ENCODE data around the gene CTSO.
"Not testable (repeated sequence)": the region's sequence is repeated elsewhere in the genome, so short reads cannot be mapped to it uniquely, and the experiment has no call there.

The CTSO gene

DNA sequence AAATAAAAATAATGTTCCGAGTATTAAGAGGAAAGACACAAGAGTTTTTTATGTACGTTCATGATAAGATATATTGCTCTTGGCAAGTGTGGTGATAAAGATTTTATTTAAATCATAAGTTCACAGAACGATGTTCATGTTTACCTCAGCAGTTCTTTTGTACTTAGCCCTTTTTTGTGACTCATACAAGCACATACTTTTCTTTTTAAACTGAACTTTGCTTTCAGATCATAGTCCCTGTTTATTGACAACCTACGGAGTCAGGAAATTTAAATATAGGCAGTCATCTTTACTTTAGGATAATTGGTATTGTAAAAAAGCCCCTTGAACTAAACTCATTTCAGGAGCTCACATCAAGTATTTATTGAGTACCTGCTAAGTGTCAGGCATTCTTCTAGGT lies 1.3 kb upstream of the CTSO start:
- DNase-seq (ENCODE audit: low spot score) = no peak

DNA sequence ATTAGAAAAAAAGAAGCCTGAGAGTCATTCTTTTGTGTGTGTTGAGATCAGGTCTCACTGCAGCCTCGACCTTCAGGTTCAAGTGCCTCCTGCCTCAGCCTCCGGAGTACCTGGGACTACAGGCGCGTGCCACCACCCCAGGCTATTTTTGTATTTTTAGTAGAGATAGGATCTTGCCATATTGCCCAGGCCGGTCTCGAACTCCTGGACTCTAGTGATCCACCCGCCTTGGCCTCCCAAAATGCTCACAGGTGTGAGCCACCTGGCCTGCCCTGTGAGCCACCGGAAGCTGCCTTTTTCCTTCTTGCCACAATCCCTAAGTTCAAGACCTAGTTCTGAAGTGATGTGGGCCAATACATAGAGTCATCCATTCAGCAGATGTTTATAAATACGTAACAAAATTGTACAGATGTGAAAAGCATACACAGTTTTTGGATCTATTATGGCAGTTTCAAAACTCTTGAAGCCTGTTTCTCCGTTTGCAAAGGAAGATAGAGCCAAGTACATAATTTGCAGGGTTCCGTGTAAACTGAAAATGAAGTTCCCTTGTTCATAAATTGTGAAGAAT lies 536 bp upstream of the CTSO start:
- DNase-seq (ENCODE audit: low spot score) = no peak

DNA sequence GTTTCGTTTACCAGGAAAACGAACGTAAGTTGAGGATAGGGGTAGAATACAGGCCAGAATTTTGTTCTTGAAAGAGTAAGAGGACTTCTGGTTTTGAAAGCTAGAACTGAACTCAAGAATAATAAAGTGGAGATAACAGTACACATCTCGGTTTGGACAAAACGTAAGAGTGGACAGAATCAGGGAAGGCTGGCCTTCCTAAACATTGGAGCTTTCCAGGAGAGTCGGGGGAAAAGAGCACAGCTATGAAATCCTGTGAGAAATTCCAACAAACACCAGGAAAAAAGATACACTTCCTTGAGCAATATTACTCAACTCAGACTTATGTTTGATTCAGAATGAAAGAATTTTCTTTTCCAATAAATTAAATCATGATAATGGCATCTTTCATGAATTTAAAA lies 1.2 kb downstream of the CTSO start:
- DNase-seq (ENCODE audit: low spot score) = peak; percentile 48

DNA sequence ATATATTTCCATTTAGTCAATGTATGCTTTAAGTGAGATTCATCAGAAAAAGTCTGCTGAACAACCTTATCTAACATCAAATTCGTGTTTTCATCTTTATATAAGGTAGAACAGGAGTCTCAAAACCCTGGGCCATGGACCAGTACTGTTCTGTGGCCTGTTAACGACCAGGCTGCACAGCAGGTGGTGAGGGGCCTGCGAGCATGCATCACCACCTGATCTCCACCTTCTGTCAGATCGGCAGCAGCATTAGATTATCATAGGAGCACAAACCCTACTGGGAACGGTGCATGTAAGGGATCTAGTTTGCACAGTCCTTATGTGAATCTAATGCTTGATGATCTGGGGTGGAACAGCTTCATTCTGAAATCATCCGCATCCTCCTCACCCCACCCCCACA lies 3.2 kb downstream of the CTSO start:
- no peak for DNase-seq (ENCODE audit: low spot score)

DNA sequence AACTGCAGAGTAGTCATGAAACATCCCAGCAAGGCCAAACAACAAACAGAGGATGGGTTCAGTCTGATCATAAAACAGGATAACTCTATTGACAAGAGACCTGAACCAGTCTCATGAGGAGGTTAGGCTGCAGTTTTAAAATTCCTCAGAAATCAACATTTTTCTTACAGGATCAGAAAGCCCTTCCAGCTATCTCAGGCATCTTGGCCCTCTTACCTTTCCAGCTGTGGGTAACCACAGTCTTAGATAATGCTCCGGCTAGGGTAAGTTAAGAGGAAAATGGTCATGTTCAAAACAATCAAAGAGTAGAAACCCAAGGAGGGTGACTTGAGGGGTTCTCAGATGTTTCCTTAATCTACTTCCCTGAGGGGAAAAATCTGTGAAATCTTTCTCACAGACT lies 5.1 kb downstream of the CTSO start:
- DNase-seq (ENCODE audit: low spot score) = no peak

DNA sequence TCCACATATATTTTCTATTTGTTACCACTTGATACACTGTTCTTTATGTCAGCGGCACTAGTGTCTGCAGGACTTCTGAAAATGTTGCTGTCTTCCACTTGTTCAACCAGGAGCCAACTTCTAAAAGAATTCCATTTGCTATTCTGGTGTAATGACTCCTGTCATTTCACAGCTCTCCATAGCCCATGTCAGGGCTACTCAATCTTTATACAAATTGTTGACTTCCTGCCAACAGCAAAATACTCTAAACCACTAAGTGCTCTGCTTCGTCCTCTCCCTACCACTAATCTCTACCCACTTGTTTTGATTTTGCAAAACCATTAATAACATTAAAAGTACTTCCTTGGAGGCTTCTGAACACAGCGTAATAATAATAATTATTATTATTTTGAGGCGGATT lies 7.2 kb downstream of the CTSO start:
- no peak for DNase-seq (ENCODE audit: low spot score)

DNA sequence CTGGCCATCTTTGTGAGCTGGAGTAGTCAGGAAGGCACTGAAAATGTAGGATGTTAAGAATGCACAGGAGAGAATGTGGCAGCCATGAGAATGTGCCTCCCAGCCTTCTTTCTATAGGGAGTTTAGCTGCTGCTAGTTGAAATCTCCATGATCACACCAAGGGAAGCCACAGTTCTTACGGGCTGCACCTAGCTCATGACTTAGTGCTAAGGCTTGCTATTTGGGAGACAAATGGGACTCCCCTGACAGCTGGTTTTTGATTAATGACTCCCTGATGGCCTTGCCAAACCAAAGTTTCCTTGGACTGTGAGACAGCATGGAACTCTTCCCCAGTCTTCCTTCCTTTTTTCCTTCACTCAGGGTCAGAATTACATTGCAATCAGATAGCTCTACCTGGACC lies 9.2 kb downstream of the CTSO start:
- DNase-seq (ENCODE audit: low spot score) = no peak

DNA sequence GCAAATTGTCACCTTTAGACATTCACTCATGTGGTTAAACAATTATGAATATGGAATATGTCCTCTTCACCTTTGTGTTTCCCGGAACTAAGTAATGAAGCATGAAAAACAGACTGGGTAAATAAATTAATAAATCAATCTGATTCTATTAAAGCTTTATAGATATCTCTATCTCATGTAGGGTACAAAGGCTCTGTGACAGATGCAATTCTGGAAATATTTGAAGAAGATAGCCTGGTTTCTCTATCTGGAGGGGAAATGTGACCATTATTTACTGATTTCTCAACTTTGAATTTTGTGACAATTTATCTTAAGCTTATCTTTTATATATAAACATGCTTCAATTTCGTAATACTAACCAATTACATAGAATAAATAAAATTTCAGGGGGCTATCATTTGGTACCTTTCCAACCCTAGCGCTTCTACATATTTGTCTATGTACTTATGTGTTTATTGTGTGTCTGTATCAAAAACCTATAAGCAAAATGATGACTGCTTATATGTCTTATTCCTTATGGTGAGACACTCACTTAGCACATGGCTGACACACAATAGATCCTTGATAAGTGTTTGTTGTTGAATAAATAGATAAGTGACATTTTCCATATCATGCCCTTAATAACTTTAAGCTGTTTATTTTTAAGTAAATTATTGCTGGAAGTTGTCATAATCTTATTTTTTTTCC lies 9.9 kb downstream of the CTSO start:
- DNase-seq (ENCODE audit: low spot score) = no peak

DNA sequence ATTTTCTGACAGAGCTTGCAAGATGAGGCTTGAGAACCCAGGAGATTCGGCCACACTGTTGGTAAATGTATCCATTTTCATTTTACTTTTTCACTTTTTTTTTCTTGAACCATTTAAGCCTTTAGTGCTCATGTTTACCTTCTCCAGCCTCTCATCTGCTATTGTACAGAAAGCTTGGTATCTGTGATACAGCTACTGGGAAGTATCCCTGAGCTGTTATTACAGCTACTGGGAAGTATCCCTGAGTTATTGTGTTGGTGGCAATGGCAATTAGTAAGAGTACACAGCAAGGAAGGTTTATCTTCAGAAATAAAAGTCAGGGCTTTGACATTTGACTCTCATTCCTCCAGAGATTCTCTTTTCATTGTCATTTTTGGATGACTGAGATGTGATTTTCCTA lies 11.8 kb downstream of the CTSO start:
- DNase-seq (ENCODE audit: low spot score) = no peak

DNA sequence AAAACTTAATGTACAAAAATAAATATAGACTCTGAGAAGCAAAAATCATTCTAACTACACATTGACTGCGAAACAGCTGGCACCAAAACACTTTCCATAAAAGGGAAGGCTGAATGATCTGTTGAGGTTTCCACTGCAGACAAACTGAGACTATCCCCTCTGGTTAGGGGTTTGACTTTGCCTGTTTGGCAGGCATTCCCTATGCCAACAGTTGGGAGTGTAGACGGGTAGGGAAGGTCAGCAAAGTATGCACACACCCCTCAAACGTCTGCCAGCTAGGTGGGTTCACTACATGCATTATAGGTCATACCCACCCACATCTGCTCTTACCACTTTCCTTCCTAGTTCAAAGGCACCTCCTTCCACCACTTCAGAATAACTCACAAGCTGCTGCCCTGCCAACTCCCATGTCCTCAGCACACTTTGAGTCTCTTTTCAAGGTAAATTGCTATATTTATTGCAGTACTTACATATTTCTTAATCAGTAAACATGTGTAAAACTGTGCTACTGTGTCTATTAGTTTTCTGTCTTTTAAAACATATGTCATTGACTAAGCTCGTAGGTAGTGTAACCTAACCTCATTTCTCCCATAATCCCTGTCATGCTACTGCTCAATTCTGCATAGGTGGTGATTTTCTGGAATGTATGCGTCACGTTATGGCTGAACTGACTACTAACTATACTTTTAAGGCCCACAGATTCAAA lies 12.4 kb downstream of the CTSO start:
- no peak for DNase-seq (ENCODE audit: low spot score)

DNA sequence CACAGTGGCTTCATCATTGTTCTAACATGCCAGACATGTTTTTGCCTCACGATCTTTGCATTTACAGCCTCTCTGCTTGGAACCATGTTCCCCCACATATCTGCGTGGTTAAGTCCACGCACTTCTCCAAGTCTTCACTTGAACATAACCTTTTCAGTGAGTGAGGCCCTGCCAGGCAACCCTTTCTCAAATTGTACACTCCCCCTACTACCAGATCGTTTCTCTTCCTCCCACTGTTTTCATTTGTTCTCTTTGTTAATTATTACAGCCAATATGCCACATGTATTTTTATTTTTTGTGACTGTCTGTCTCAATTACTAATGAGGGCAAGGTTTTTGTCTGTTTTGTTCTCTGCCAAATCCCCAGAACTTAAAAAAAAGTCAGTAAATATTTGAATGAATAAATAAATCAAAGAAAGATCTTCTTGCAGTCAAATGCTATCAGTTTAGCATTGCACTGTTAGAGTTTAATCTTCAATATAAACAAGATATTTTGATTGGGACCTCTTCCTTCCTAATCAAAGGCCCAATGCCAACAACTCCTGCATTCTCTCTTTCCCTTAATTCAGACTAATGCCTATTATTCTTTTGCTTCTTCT lies 18.2 kb downstream of the CTSO start:
- no peak for DNase-seq (ENCODE audit: low spot score)

DNA sequence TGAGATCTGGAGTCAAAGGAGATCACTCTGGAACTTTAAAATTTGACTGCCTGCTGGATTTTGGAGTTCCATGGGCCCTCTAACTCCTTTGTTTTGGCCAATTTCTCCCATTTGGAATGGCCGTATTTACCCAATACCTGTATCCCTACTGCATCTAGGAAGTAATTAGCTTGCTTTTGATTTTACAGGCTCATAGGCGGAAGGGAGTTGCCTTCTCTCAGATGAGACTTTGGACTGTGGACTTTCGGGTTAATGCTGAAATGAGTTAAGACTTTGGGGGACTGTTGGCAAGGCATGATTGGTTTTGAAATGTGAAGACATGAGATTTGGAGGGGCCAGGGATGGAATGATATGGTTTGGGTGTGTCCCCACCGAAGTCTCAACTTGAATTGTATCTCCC lies 19.0 kb downstream of the CTSO start:
- not testable (repeated sequence) for DNase-seq (ENCODE audit: low spot score)

DNA sequence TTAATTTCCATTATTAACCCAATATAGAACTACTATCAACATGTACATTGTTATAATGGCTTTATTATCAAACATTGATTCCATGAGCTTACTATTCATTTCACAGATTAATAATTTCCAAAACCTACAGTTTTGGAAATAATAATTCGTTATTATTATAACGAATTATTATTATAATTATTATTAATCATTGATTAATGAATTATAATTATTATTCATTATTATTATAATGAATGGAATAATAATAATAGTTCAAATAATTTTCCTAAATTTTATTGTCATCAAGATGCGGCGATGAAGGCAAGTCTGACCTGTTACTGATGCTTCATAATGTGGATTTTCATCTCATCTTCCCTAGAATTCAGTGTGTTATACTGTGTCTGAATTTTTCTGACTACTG lies 22.0 kb downstream of the CTSO start:
- no peak for DNase-seq (ENCODE audit: low spot score)

DNA sequence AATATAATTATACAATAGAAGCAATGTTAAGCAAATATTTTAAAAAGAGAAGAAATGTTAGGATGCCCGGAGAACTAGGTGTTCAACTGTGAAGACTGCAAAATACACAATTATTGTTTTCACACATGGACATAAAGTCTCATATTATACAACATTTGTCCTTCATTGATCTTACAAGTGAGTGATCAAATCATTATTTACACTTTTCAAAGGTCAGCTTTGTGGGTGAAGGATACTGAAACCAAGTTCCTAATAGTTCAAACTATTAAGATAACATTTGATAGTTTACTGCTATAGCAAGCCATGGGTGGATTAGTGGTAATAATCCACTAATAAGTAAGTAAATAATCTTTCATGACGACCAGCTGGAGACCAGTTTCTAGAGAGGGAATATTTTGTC lies 23.3 kb downstream of the CTSO start:
- no peak for DNase-seq (ENCODE audit: low spot score)

DNA sequence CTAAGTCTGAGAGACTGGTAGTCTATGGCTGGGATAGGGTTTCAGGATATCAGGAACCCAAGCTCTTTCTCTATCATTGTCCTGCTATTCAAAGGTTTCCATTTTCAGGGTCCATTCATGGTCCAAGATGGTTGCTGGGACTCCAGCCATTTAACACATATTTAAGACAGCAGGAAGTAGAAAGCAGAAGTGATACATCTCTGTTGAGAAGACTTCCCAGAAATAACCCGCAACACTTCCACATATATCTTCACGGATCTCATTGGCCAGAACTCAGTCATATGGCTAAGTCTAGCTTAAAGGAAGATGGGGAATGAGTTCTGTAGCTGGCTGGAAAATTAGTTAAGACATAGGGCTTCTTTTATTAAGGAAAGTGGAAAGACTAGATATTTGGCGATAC lies 23.8 kb downstream of the CTSO start:
- DNase-seq (ENCODE audit: low spot score) = no peak

DNA sequence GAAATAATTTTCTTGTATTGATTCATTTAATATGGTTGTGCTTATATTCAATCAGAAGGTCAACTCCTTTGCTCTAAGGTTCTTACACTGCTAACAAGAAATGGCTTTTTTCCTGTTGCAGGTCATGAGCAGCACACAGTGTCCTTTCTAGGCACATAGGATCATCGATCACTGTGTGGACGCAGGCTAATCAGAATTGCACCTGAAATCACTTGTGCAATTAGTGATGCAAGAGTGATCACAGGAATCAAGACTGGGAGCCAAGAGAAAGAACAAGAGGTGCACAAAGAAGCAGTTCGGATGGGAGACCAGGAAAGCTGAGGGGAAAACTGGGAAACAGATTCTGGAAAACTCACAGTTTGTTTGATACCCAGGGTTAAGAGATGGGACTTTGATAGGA lies 29.0 kb downstream of the CTSO start:
- no peak for DNase-seq (ENCODE audit: low spot score)

DNA sequence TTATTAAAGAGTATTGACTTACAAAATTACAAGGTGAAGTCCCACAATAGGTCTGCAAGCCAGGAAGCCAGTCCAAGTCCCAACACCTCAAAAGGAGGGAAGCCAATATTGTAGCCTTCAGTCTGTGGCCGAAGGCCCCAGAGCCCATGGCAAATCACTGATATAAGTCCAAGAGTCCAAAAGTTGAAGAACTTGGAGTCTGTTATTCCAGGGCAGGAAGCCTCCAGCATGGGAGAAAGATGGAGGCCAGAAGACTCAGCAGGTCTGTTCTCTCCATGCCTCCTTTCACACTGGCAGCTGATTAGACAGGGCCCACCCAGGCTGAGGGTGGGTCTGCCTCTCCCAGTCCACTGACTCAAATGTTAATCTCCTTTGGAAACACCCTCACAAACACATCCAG lies 32.1 kb downstream of the CTSO start:
- no peak for DNase-seq (ENCODE audit: low spot score)

DNA sequence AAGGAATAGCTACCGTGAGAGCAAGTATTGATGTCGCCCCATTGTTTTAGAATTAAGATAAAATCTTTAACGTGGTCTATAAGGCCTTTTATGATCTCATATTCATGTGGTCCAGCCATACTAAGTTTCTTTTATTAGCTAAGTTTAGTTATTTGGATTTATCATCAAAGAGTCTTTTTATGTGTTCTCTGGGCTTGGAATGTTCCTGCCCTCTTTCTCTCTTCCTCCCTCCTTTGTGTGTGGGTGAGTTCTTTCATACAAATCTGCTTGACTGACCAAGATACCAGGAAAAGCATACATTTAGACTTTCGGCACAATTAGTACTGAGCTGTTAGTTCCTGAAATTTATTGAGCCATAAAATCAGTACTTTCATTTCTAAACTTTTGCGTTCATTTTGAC lies 38.9 kb downstream of the CTSO start:
- DNase-seq (ENCODE audit: low spot score) = no peak

DNA sequence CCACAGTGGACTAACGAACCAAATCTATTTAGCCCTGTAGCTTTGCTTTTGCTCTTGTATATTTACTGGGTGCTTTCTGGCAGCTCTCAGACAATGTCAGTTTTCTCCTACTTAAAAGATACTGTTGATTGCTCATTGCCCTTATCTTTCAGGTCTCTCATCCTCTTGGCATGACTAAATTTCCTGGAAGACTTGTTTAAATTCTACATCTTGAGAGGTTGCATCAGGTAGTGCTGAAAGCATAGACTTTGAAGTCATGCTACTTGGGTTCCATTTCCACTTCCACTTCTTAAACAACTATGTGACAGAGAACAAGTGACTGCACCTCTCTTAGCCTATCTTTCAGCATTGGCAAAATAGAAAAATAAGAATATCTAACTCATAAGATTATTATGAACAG lies 41.8 kb downstream of the CTSO start:
- no peak for DNase-seq (ENCODE audit: low spot score)

DNA sequence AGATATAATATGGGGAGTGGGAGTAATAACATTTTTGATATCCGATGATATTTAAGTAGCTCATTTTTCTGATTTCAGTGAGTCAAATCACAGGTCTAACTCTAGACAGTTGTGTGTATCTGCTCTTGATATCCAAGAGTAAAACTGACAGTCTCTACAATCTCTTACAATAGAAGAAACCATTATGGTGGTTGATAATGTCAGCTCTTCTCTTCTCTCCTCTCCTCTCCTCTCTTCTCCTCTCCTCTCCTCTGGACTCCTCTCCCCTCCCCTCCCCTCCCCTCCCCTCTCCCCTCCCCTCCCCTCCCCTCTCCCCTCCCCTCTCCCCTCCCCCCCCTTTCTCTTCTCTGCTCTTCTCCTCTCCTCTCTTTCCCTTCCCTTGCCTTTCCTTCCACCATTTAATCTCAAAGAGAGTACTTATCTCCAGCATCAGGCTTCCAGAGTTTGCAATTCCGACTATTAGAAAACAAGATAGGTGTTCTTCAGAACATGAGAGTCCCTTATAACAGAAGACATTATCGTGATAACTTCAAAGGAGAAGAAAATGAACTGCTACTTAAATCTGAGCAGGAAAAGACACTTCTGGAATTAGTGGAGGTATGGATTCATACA lies 43.9 kb downstream of the CTSO start:
- DNase-seq (ENCODE audit: low spot score) = no peak

DNA sequence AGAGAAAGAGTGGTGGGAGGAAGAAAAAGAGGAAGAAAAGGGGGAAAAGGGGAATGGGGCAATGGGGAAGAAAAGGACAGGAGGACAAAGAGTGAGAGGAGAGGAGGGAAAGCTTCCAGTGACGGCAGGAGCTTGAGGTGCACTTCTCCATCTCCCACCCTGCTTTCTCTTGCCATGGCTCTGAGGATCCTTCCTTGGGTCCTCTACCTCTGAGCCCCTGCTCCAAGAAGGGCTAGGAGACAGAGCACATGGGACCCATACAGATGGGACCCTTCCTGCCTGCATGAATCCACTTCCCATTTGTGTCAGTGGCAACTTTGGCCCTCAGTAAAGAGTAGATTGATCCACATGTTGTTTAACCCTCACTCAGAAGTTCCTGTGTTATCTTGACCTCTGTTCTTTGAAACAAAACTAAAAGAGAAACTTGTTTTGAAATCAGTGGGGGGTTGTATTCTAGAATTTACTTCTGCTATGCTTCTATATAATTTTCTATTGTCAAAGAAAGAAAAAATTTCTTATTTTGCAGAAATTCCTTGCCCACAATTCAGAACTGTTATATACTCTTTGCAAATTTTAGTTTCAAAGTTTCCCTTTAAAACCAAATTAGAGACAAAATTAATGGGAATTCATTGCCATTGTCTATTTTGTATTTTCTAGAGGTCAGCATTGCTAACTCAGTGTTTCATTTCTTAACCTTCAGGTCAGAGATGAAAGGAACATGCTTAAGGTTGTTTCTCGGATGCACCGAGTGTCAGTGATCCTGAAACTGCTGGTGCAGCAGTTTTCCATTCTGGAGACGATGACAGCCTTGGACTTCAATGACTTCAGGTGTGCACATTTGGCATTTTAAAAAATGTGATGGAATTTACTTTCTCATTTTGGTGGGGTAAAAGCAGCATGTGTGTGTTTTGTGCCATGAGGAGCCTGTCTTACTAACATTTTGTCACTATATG lies 45.2 kb downstream of the CTSO start:
- DNase-seq (ENCODE audit: low spot score) = no peak

DNA sequence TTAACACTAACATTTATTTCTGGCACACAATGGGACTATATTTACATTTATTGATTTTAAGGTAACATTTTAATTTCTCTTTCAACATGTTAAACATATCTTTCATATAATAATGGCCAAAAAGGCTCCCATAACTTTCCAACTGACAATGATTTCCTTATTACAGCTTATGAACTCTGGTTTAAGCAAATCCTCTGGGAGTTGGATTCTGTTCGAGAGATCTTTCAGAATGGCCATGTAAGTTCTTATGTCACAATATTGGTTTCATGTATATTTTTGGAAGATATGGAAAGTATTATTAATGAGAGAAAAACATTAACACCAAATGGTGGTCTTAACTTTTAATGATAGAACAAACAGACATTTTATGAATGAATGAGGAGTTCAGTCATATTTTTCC lies 46.1 kb downstream of the CTSO start:
- no peak for DNase-seq (ENCODE audit: low spot score)

Data from AG08395 (cell line).